ENCODE measurements around the gene ADARB1. TPM values are rescaled to one million over a fixed set of nuclear protein-coding genes. Genes with fewer than 3 reads are reported as not detected.

The ADARB1 gene
- polyA plus RNA-seq, 1 of the 3 experiments (the other 2 are of a cell fraction), result 7.8 TPM

DNA sequence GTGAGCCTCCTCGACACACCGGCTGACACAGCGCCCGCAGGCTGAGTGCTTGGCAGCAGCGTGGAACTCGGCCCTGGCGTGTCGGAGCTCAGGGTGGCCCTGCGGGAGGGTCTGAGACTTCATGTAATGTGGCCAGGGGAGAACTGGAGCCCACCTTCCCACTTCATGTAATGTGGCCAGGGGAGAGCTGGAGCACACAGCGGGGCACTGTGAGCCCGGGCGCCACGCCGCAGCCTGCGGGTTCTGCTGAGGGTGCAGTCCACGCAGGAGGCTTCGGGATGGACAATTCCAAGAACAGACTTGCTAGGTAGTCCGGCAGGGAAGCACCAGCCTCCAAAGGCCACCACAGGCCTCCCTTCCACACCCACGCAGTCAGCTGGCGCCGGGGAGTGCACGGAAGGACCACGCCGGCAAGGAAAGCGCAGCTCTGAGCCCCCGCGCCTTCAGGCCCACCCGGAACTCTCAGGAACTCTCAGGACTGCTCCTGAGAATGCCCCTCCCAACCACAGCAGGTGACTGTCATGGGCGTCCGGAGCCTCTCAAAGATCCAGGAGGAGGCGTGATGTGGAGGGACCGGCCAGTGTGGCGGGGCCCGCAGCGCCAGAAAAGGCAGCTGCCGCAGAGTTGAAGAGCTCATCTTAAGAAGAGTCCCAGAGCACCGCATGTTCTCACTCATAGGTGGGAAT is 19.3 kb upstream of the ADARB1 start:
- H3K4me2 ChIP-seq, result no peak overlapping the region
- POLR2A ChIA-PET, result no interaction called here
- no peaks in the 10 kb centered on the region for H3K9me2 ChIP-seq
- no peak for TF ChIP-seq NFIC (IDR thresholded peaks at IDR 0.05; ENCODE audit: borderline replicate concordance)
- TF ChIP-seq RCOR1 (IDR thresholded peaks at IDR 0.05; ENCODE audit: low read length), result no peak
- no peak for TF ChIP-seq ZBTB33 (IDR thresholded peaks at IDR 0.05; ENCODE audit: borderline replicate concordance, low read depth)
- H3K79me2 ChIP-seq (ENCODE audit: insufficient read depth), result no peaks in the 10 kb centered on the region
- DNase-seq, result no peak
- H3K9me3 ChIP-seq, result no peaks in the 10 kb centered on the region
- H3K9ac ChIP-seq, result no peak overlapping the region
- no peak overlapping the region for H3K4me3 ChIP-seq (ENCODE audit: low read depth in 2 of 2, low read length in 1 of 2)
- WGBS (ENCODE audit: low lambda C conversion rate), result 85% methylated on average over 18 of the region's 37 CpGs
- CTCF ChIA-PET, result interaction anchor here (1.5 to 2.3 kb wide), 2 partner anchors 69 to 85 kb away, joined by 3 to 7 read pairs; no protein-coding TSS in a partner anchor
- H3K4me1 ChIP-seq (ENCODE audit: control insufficient read depth in 1 of 2, insufficient read depth in 2 of 2, low read depth in 1 of 2, low read length in 1 of 2), result peaks cover 10 to 15% of the 10 kb centered on the region in 2 experiments; a peak in 2 of 4 replicates
- no peaks in the 10 kb centered on the region for H3K27me3 ChIP-seq (ENCODE audit: insufficient read depth)
- H3K36me3 ChIP-seq (replicated peaks in 1 of 2; ENCODE audit: control insufficient read depth in 1 of 2, insufficient read depth in 2 of 2, low read length in 1 of 2), result no peaks in the 10 kb centered on the region
- no peaks in the 10 kb centered on the region for H4K20me1 ChIP-seq (ENCODE audit: insufficient read depth)
- H2AFZ ChIP-seq (ENCODE audit: low read depth), result no peak overlapping the region
- no peak overlapping the region for H3K27ac ChIP-seq (ENCODE audit: low read depth in 2 of 2, low read length in 1 of 2)
- no peaks in the 10 kb centered on the region for H3F3A ChIP-seq (replicated peaks; ENCODE audit: insufficient read depth)

DNA sequence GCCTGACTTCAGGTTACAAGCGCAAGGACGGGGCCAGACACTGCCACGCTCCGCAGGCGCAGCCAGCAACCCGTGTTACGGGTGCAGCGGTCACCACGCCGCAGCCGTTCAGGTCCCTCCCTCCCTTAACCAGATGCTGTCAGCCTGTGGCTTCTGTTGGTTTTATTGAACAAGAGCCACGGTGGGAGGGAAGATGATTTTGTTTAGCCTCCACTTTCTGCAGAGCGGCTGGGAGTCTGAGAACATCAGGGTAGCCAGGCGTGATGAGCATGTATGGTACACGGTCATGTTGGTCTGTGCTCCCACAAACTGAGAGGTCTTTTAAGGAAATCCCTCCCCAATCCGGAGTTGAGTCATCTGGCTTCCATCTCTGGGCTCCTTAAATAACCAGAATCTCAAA is 18.5 kb upstream of the ADARB1 start:
- Histone ChIP-seq H3K4me1 (ENCODE audit: control insufficient read depth in 1 of 2, insufficient read depth in 2 of 2, low read depth in 1 of 2, low read length in 1 of 2) (peaks cover 9 to 10% of the 10 kb centered on the region in 2 experiments; a peak in 2 of 4 replicates), H3F3A (replicated peaks; ENCODE audit: insufficient read depth) (no peaks in the 10 kb centered on the region), H4K20me1 (ENCODE audit: insufficient read depth) (no peaks in the 10 kb centered on the region), H3K36me3 (replicated peaks in 1 of 2; ENCODE audit: control insufficient read depth in 1 of 2, insufficient read depth in 2 of 2, low read length in 1 of 2) (no peaks in the 10 kb centered on the region), H3K4me3 (ENCODE audit: low read depth in 2 of 2, low read length in 1 of 2) (no peak overlapping the region), H2AFZ (ENCODE audit: low read depth) (no peak overlapping the region), H3K27me3 (ENCODE audit: insufficient read depth) (no peaks in the 10 kb centered on the region), H3K9me2 (no peaks in the 10 kb centered on the region), H3K9me3 (no peaks in the 10 kb centered on the region), H3K4me2 (no peak overlapping the region), H3K27ac (ENCODE audit: low read depth in 2 of 2, low read length in 1 of 2) (no peak overlapping the region), H3K79me2 (ENCODE audit: insufficient read depth) (no peaks in the 10 kb centered on the region), H3K9ac (no peak overlapping the region)
- 84% methylated on average over 16 of the region's 16 CpGs for WGBS (ENCODE audit: low lambda C conversion rate)
- no peak for TF ChIP-seq RFX5 (IDR thresholded peaks at IDR 0.05; ENCODE audit: low read length)
- TF ChIP-seq TEAD4 (IDR thresholded peaks at IDR 0.05; ENCODE audit: borderline replicate concordance, insufficient read depth), result no peak
- no peak for TF ChIP-seq YY1 (IDR thresholded peaks at IDR 0.05; ENCODE audit: low read depth)
- no peak for TF ChIP-seq EZH2phosphoT487 (IDR thresholded peaks at IDR 0.05; ENCODE audit: borderline replicate concordance, low read depth)
- no peak for TF ChIP-seq ELF1 (IDR thresholded peaks at IDR 0.05)
- TF ChIP-seq SIN3A (IDR thresholded peaks at IDR 0.05; ENCODE audit: borderline replicate concordance, low read depth, low read length), result no peak
- no peak for TF ChIP-seq TCF12 (IDR thresholded peaks at IDR 0.05)
- TF ChIP-seq RAD21 (IDR thresholded peaks at IDR 0.05; ENCODE audit: low read length), result no peak
- TF ChIP-seq POLR2AphosphoS5 (IDR thresholded peaks at IDR 0.05; ENCODE audit: low read depth, low read length), result no peak
- TF ChIP-seq, protein P1, sequence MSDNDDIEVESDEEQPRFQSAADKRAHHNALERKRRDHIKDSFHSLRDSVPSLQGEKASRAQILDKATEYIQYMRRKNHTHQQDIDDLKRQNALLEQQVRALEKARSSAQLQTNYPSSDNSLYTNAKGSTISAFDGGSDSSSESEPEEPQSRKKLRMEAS (IDR thresholded peaks at IDR 0.05; ENCODE audit: low read depth), result no peak
- no peak for TF ChIP-seq TAF1 (IDR thresholded peaks at IDR 0.05; ENCODE audit: borderline replicate concordance, low read depth, low read length)
- no peak for TF ChIP-seq NFIC (IDR thresholded peaks at IDR 0.05; ENCODE audit: borderline replicate concordance)
- no peak for TF ChIP-seq JUND (IDR thresholded peaks at IDR 0.05)
- no peak for TF ChIP-seq MXI1 (IDR thresholded peaks at IDR 0.05; ENCODE audit: low read depth, low read length)
- ChIA-PET POLR2A (no interaction called here), CTCF (interaction anchor here (1.5 kb wide), 1 partner anchor 70 kb away, joined by 3 read pairs; no protein-coding TSS in a partner anchor)
- DNase-seq, result no peak
